HEK293 (cell line): ENCODE results near the gene MAP3K4.

Experiments used
- CTCF ChIA-PET: fragments of 350-600 bp; formaldehyde crosslinking; extraction: SDS; loops from one replicate; lab custom pipeline; 2021; ENCODE audit warnings: antibody characterized with exemption; lab: Yijun Ruan, JAX
- POLR2A ChIA-PET: fragments of 300-600 bp; formaldehyde crosslinking; extraction: SDS; loops from one replicate; lab custom pipeline; 2020; ENCODE audit warnings: antibody characterized with exemption, inconsistent platforms; lab: Yijun Ruan, JAX
- H3K27ac ChIP-seq: fragments of 200-500 bp; sonication (Bioruptor generic); 2 replicates; pipeline ENCODE4 v1.5.1; 2014; ENCODE audit warnings: low read depth, low read length, control low read depth, inconsistent platforms; ENCODE audit errors: extremely low read depth
- H3K36me3 ChIP-seq, 2 experiments: fragments of 200-500 bp in 1 of 2; sonication (Bioruptor generic) in 1 of 2; 1 replicate in 1 of 2; 2 replicates in 1 of 2; pipeline ENCODE4 v1.5.1; 2014 to 2017; ENCODE audit warnings: inconsistent platforms in 2 of 2, low read length in 2 of 2; ENCODE audit not compliant: control insufficient read depth in 2 of 2, insufficient read depth in 1 of 2
- H3K4me1 ChIP-seq: fragments of 200-500 bp; sonication (Bioruptor generic); 2 replicates; pipeline ENCODE4 v1.5.1; 2014; ENCODE audit warnings: mild to moderate bottlenecking, low read length, inconsistent platforms; ENCODE audit not compliant: control insufficient read depth, insufficient read depth
- H3K4me3 ChIP-seq: 2 replicates; pipeline ENCODE4 v1.5.1; 2011; ENCODE audit warnings: low read depth, mild to moderate bottlenecking, control low read depth, low read length, moderate library complexity
- H3K9me3 ChIP-seq: fragments of 200-500 bp; sonication (Bioruptor generic); 2 replicates; pipeline ENCODE4 v1.5.1; 2014; ENCODE audit warnings: low read depth, low read length, inconsistent platforms; ENCODE audit not compliant: control insufficient read depth, insufficient read depth
- BCL11B ChIP-seq: fragments of 450-650 bp; formaldehyde crosslinking; IDR thresholded peaks from 2 replicates; pipeline ENCODE4 v1.5.1; 2016; ENCODE audit warnings: low read depth, missing biosample characterization, missing genetic modification characterization
- GFI1B ChIP-seq: fragments of 450-650 bp; formaldehyde crosslinking; IDR thresholded peaks from 2 replicates; pipeline ENCODE4 v1.5.1; 2016; ENCODE audit warnings: missing biosample characterization, missing genetic modification characterization
- MYNN ChIP-seq: fragments of 450-650 bp; formaldehyde crosslinking; IDR thresholded peaks from 2 replicates; pipeline ENCODE4 v1.5.1; 2016; ENCODE audit warnings: missing biosample characterization, missing genetic modification characterization, borderline replicate concordance
- SCRT2 ChIP-seq: fragments of 450-650 bp; formaldehyde crosslinking; IDR thresholded peaks from 2 replicates; pipeline ENCODE4 v1.5.1; 2016; ENCODE audit warnings: missing biosample characterization, missing genetic modification characterization
- SP3 ChIP-seq: fragments of 450-650 bp; formaldehyde crosslinking; IDR thresholded peaks from 2 replicates; pipeline ENCODE4 v1.5.1; 2016; ENCODE audit warnings: missing biosample characterization, missing genetic modification characterization
- SP7 ChIP-seq: fragments of 450-650 bp; formaldehyde crosslinking; IDR thresholded peaks from 2 replicates; pipeline ENCODE4 v1.5.1; 2016; ENCODE audit warnings: missing biosample characterization, missing genetic modification characterization
- WT1 ChIP-seq: fragments of 450-650 bp; formaldehyde crosslinking; IDR thresholded peaks from 2 replicates; pipeline ENCODE4 v1.5.1; 2016; ENCODE audit warnings: missing biosample characterization, missing genetic modification characterization
- ZBTB21 ChIP-seq: fragments of 450-650 bp; formaldehyde crosslinking; IDR thresholded peaks from 2 replicates; pipeline ENCODE4 v1.5.1; 2017; ENCODE audit warnings: missing biosample characterization, missing genetic modification characterization
- ZNF155 ChIP-seq: fragments of 450-650 bp; formaldehyde crosslinking; IDR thresholded peaks from 2 replicates; pipeline ENCODE4 v1.5.1; 2016; ENCODE audit warnings: missing biosample characterization, missing genetic modification characterization
- ZNF366 ChIP-seq: fragments of 450-650 bp; formaldehyde crosslinking; conservative IDR thresholded peaks from 2 replicates; pipeline ENCODE4 v1.5.1; 2016; ENCODE audit warnings: missing biosample characterization, missing genetic modification characterization
- ZNF37A ChIP-seq: fragments of 450-650 bp; IDR thresholded peaks from 2 replicates; pipeline ENCODE4 v1.5.1; 2018; ENCODE audit warnings: missing biosample characterization, missing genetic modification characterization
- ZNF423 ChIP-seq: fragments of 450-650 bp; formaldehyde crosslinking; IDR thresholded peaks from 2 replicates; pipeline ENCODE4 v1.5.1; 2016; ENCODE audit warnings: missing biosample characterization, missing genetic modification characterization
- ZNF585B ChIP-seq: fragments of 450-650 bp; formaldehyde crosslinking; IDR thresholded peaks from 2 replicates; pipeline ENCODE4 v1.5.1; 2016; ENCODE audit warnings: missing biosample characterization, missing genetic modification characterization
- ZNF623 ChIP-seq: fragments of 450-650 bp; formaldehyde crosslinking; IDR thresholded peaks from 2 replicates; pipeline ENCODE4 v1.5.1; 2016; ENCODE audit warnings: missing biosample characterization, missing genetic modification characterization
- ZNF626 ChIP-seq: fragments of 450-650 bp; sonication (Bioruptor Pico); formaldehyde crosslinking; IDR thresholded peaks from 2 replicates; pipeline ENCODE4 v1.5.1; 2018; ENCODE audit warnings: missing biosample characterization, missing genetic modification characterization, inconsistent platforms
- ZNF658 ChIP-seq: fragments of 450-650 bp; formaldehyde crosslinking; IDR thresholded peaks from 2 replicates; pipeline ENCODE4; 2016; ENCODE audit warnings: missing biosample characterization, missing genetic modification characterization
- ZNF776 ChIP-seq: fragments of 450-650 bp; formaldehyde crosslinking; IDR thresholded peaks from 2 replicates; pipeline ENCODE4 v1.5.0; 2017; ENCODE audit warnings: missing biosample characterization, missing genetic modification characterization, borderline replicate concordance
- ZSCAN23 ChIP-seq: fragments of 450-650 bp; formaldehyde crosslinking; IDR thresholded peaks from 2 replicates; pipeline ENCODE4 v1.5.1; 2016; ENCODE audit warnings: missing biosample characterization, missing genetic modification characterization
- TF ChIP-seq, protein P1 (sequence below): fragments of 450-650 bp; IDR thresholded peaks from 2 replicates; pipeline ENCODE4 v1.5.1; 2018; ENCODE audit warnings: missing biosample characterization, missing genetic modification characterization

MAP3K4 gene

GRCh38 chr6:161080263-161080970 is 88.8 kb downstream of the MAP3K4 start:
- no peaks in the 10 kb centered on the region for H3K9me3 ChIP-seq
- H3K4me3 ChIP-seq = no peak overlapping the region
- ChIA-PET CTCF (interaction anchor here (0.5 to 1.2 kb wide), 4 partner anchors 11 to 292 kb away, joined by 3 to 7 read pairs (median 4); no protein-coding TSS in a partner anchor), POLR2A (interaction anchor here (1.1 kb wide), 1 partner anchor 14 kb away, joined by 3 read pairs; no protein-coding TSS in a partner anchor)
- no peaks in the 10 kb centered on the region for H3K4me1 ChIP-seq
- TF ChIP-seq MYNN (tag by site-specific recombination) (no peak), SP3 (tag by site-specific recombination) (no peak), GFI1B (no peak), ZBTB21 (tag by site-specific recombination) (no peak)
- H3K27ac ChIP-seq = no peak overlapping the region
- peaks cover 9 to 57% of the 10 kb centered on the region in 2 experiments; a peak in 2 of 3 replicates for H3K36me3 ChIP-seq

- H3K4me3 ChIP-seq = no peak overlapping the region
- no peaks in the 10 kb centered on the region for H3K4me1 ChIP-seq
- ChIA-PET CTCF (interaction anchor here (0.6 kb wide), 1 partner anchor 780 kb away, joined by 4 read pairs; no protein-coding TSS in a partner anchor), POLR2A (no interaction called here)
- H3K27ac ChIP-seq = no peak overlapping the region
- TF ChIP-seq SP3 (tag by site-specific recombination) (no peak), ZNF776 (tag by site-specific recombination) (no peak), WT1 (tag by site-specific recombination) (no peak), ZNF658 (tag by site-specific recombination) (no peak), BCL11B (tag by site-specific recombination) (no peak), ZNF585B (tag by site-specific recombination) (no peak), ZSCAN23 (tag by site-specific recombination) (no peak), ZNF623 (tag by site-specific recombination) (no peak), SP7 (tag by site-specific recombination) (no peak)
- H3K9me3 ChIP-seq = no peaks in the 10 kb centered on the region
- H3K36me3 ChIP-seq = peaks cover 10 to 68% of the 10 kb centered on the region in 2 experiments
Measured at GRCh38 chr6:161082215-161082614, 90.6 kb downstream of the MAP3K4 start.

DNA sequence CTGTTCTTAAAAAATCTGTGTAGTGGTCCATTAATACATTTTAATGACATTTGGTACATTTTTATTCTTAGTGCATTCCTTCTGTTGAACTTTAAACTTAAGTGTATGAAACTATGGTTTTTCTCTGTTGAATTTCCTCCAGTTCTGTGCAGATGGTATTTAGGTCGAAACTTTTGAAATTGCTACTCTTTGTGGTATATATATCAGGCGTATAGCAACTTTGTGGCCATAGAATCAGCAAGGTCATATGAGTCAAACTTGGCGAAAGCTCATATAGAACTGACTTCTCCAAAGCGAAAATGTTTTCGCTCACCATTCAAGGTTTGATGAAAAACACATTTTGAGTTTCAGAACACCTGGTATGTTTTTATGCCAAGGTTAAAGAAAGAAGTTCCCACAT is 93.7 kb downstream of the MAP3K4 start:
- Histone ChIP-seq H3K4me1 (no peaks in the 10 kb centered on the region), H3K36me3 (peaks cover 17 to 93% of the 10 kb centered on the region in 2 experiments), H3K27ac (no peak overlapping the region), H3K4me3 (no peak overlapping the region), H3K9me3 (no peaks in the 10 kb centered on the region)
- no peak for TF ChIP-seq ZNF423 (tag by site-specific recombination)
- no peak for TF ChIP-seq SCRT2 (tag by site-specific recombination)
- TF ChIP-seq ZNF366 (tag by site-specific recombination) = no peak
- no peak for TF ChIP-seq ZNF626 (tag by site-specific recombination)
- no peak for TF ChIP-seq ZNF37A (tag by site-specific recombination)
- TF ChIP-seq, protein P1, sequence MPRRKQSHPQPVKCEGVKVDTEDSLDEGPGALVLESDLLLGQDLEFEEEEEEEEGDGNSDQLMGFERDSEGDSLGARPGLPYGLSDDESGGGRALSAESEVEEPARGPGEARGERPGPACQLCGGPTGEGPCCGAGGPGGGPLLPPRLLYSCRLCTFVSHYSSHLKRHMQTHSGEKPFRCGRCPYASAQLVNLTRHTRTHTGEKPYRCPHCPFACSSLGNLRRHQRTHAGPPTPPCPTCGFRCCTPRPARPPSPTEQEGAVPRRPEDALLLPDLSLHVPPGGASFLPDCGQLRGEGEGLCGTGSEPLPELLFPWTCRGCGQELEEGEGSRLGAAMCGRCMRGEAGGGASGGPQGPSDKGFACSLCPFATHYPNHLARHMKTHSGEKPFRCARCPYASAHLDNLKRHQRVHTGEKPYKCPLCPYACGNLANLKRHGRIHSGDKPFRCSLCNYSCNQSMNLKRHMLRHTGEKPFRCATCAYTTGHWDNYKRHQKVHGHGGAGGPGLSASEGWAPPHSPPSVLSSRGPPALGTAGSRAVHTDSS (tag by site-specific recombination) = no peak
- no peak for TF ChIP-seq ZNF155 (tag by site-specific recombination)
- ChIA-PET POLR2A (no interaction called here), CTCF (interaction anchor here (1.0 to 1.3 kb wide), 3 partner anchors 16 to 288 kb away, joined by 3 to 5 read pairs (median 3); no protein-coding TSS in a partner anchor)
